Measurements from ENCODE around the gene OR6C2.
"Not testable (repeated sequence)": the region's sequence is repeated elsewhere in the genome, so short reads cannot be mapped to it uniquely, and the experiment has no call there.

GRCh38 chr12:55484284-55484683 is 40.4 kb downstream of the OR6C2 start:
- TF ChIP-seq POLR2A, EP300 (IDR thresholded peaks at IDR 0.05): not testable (repeated sequence)
- TF ChIP-seq, protein P1, sequence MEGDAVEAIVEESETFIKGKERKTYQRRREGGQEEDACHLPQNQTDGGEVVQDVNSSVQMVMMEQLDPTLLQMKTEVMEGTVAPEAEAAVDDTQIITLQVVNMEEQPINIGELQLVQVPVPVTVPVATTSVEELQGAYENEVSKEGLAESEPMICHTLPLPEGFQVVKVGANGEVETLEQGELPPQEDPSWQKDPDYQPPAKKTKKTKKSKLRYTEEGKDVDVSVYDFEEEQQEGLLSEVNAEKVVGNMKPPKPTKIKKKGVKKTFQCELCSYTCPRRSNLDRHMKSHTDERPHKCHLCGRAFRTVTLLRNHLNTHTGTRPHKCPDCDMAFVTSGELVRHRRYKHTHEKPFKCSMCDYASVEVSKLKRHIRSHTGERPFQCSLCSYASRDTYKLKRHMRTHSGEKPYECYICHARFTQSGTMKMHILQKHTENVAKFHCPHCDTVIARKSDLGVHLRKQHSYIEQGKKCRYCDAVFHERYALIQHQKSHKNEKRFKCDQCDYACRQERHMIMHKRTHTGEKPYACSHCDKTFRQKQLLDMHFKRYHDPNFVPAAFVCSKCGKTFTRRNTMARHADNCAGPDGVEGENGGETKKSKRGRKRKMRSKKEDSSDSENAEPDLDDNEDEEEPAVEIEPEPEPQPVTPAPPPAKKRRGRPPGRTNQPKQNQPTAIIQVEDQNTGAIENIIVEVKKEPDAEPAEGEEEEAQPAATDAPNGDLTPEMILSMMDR (IDR thresholded peaks at IDR 0.05), result not testable (repeated sequence)
